GM10847 (cell line): ENCODE measurements around the gene GNAI3.

Experiments used
- POLR2A ChIP-seq: IDR thresholded peaks from 2 replicates; pipeline ENCODE4 v1.6.1; 2011; ENCODE audit not compliant: insufficient read length; ENCODE audit errors: extremely low read depth

GNAI3 gene

GRCh38 chr1:109564194-109564878 lies 15.9 kb downstream of the GNAI3 start:
- no peak for TF ChIP-seq POLR2A

GRCh38 chr1:109565241-109565640 lies 16.8 kb downstream of the GNAI3 start:
- no peak for TF ChIP-seq POLR2A

GRCh38 chr1:109566982-109567381 lies 18.6 kb downstream of the GNAI3 start:
- no peak for TF ChIP-seq POLR2A

- no peak for TF ChIP-seq POLR2A
Observed at GRCh38 chr1:109567877-109568672, 19.7 kb downstream of the GNAI3 start.

- no peak for TF ChIP-seq POLR2A
Observed at GRCh38 chr1:109569323-109569722, 20.9 kb downstream of the GNAI3 start.

GRCh38 chr1:109570414-109570813 lies 22.0 kb downstream of the GNAI3 start:
- no peak for TF ChIP-seq POLR2A

- no peak for TF ChIP-seq POLR2A
Observed at GRCh38 chr1:109573785-109574184, 25.4 kb downstream of the GNAI3 start.

GRCh38 chr1:109578947-109579443 lies 30.6 kb downstream of the GNAI3 start:
- TF ChIP-seq POLR2A: no peak

GRCh38 chr1:109579491-109579890 lies 31.1 kb downstream of the GNAI3 start:
- no peak for TF ChIP-seq POLR2A

GRCh38 chr1:109582021-109582420 lies 33.6 kb downstream of the GNAI3 start:
- no peak for TF ChIP-seq POLR2A

- TF ChIP-seq POLR2A: no peak
Observed at GRCh38 chr1:109584766-109585165, 36.4 kb downstream of the GNAI3 start.

- no peak for TF ChIP-seq POLR2A
Observed at GRCh38 chr1:109586055-109586454, 37.6 kb downstream of the GNAI3 start.

- TF ChIP-seq POLR2A: no peak
Observed at GRCh38 chr1:109589177-109589576, 40.8 kb downstream of the GNAI3 start.

- TF ChIP-seq POLR2A: no peak
Observed at GRCh38 chr1:109589679-109590078, 41.3 kb downstream of the GNAI3 start.

- no peak for TF ChIP-seq POLR2A
Observed at GRCh38 chr1:109592916-109593315, 44.5 kb downstream of the GNAI3 start.

- TF ChIP-seq POLR2A: no peak
Observed at GRCh38 chr1:109595531-109595930, 47.1 kb downstream of the GNAI3 start.
